C4-2B (cell line): Measurements from ENCODE around the gene OR10H1.
"Not testable (repeated sequence)": the region's sequence is repeated elsewhere in the genome, so short reads cannot be mapped to it uniquely, and the experiment has no call there.

Source experiments
- ZFX ChIP-seq: fragments of 450-650 bp; IDR thresholded peaks from 2 replicates; pipeline ENCODE4 v1.6.1; 2017
- TF ChIP-seq, protein P1 (sequence below): fragments of 450-650 bp; conservative IDR thresholded peaks from 2 replicates; pipeline ENCODE4 v1.5.1; 2017; ENCODE audit warnings: mild to moderate bottlenecking

DNA sequence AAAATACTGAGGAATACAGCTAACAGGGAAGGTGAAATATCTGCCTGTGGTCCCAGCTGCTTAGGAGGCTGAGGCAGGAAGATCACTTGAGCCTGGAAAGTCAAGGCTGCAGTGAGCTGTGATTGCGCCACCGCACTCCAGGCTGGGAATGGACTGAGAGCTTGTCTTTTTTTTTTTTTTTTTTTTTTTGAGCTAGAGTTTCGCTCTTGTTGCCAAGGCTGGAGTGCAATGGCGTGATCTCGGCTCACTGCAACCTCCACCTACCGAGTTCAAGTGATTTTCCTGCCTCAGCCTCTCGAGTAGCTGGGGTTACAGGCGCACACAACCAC is 28.4 kb upstream of the OR10H1 start:
- TF ChIP-seq, protein P1, sequence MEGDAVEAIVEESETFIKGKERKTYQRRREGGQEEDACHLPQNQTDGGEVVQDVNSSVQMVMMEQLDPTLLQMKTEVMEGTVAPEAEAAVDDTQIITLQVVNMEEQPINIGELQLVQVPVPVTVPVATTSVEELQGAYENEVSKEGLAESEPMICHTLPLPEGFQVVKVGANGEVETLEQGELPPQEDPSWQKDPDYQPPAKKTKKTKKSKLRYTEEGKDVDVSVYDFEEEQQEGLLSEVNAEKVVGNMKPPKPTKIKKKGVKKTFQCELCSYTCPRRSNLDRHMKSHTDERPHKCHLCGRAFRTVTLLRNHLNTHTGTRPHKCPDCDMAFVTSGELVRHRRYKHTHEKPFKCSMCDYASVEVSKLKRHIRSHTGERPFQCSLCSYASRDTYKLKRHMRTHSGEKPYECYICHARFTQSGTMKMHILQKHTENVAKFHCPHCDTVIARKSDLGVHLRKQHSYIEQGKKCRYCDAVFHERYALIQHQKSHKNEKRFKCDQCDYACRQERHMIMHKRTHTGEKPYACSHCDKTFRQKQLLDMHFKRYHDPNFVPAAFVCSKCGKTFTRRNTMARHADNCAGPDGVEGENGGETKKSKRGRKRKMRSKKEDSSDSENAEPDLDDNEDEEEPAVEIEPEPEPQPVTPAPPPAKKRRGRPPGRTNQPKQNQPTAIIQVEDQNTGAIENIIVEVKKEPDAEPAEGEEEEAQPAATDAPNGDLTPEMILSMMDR = not testable (repeated sequence)
- TF ChIP-seq ZFX = not testable (repeated sequence)
